ENCODE results near the gene HSPB7. TPM values are rescaled to one million over a fixed set of nuclear protein-coding genes. Genes with fewer than 3 reads are reported as not detected.

The HSPB7 gene
- polyA plus RNA-seq, 1 donor (not counting 4 experiments of a cell fraction or from before 2014, with no cell fraction given): 0.05 TPM

DNA sequence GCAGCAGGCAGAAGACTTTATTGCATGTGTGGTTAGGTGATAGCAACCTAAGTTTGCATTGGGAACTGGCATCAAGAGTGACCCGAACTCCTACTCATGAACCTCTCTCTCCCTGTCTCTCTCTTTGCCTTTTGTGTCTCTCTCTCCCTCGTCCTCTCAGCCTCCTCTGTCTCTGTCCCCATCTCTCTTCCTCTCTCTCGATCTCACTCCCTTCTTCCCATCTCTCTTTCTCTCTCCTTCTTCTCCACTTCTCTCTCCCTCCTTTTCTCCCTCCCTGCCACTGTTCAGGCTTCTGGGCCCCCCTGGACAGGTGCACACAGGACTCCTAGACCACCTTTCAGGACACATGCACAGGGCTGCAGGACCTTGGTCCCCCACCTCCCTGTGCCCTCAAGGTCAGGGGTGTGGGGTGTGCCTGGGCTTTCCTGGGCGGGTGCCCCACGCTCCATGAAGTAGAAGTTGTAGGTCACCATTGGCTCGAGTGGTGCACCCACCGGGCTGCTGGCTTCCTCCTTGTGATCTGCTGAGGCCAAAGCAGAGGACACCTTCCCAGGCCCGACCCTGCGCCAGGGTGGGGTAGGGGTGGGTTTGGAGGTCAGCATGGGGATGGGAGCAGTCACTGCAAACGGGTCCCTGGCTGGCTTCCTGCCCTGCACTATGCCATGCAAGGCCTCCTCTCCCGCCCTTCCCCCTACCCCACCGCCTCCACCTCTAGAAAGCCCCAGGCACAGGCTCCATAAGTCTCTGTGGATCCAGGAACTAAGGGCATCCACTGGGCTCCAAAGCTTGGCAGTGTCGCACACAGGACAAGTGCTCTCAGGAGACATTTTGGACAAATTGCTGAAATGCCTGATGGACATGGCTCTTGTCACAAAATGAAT is 28.7 kb downstream of the HSPB7 start:
- Histone ChIP-seq H4K20me1 (ENCODE audit: control insufficient read depth, extremely low read depth, insufficient read depth, low read length) (no peaks in the 10 kb centered on the region), H3K4me1 (ENCODE audit: control insufficient read depth, extremely low read depth, insufficient read depth, low read length) (peaks cover 2% of the 10 kb centered on the region), H3K9ac (ENCODE audit: control insufficient read depth, extremely low read depth, insufficient read depth, low read length) (no peak overlapping the region), H3K9me1 (ENCODE audit: control insufficient read depth, extremely low read depth, insufficient read depth, low read length) (no peaks in the 10 kb centered on the region), H3K36me3 (ENCODE audit: control insufficient read depth in 2 of 2, extremely low read depth in 1 of 2, insufficient read depth in 2 of 2, low read length in 2 of 2) (no peaks in the 10 kb centered on the region), H3K4me3 (ENCODE audit: control insufficient read depth in 2 of 3, extremely low read depth in 1 of 3, insufficient read depth in 2 of 3, low read depth in 1 of 3, low read length in 3 of 3) (no peak overlapping the region), H3K27me3 (ENCODE audit: control insufficient read depth, extremely low read depth, insufficient read depth, low read length) (no peaks in the 10 kb centered on the region), H3K27ac (ENCODE audit: control insufficient read depth, insufficient read depth, low read length) (no peak overlapping the region), H3K79me2 (ENCODE audit: control insufficient read depth, insufficient read depth, low read length) (no peaks in the 10 kb centered on the region), H3K4me2 (ENCODE audit: control insufficient read depth, extremely low read depth, insufficient read depth, low read depth, low read length) (no peak overlapping the region), H2AFZ (ENCODE audit: control insufficient read depth, low read length) (no peak overlapping the region), H3K9me3 (ENCODE audit: control insufficient read depth, low read depth, low read length) (no peaks in the 10 kb centered on the region)
- FAIRE-seq (no peak), DNase-seq (ENCODE audit: low read depth, low spot score) (no peak)
- dilution Hi-C loops (cut with MboI; ENCODE audit: extremely low pct_ligation_motif_present, low sequenced_read_pairs): no loop called here
- TF ChIP-seq EZH2 (IDR thresholded peaks at IDR 0.05; ENCODE audit: low read length): no peak
- TF ChIP-seq, protein P1, sequence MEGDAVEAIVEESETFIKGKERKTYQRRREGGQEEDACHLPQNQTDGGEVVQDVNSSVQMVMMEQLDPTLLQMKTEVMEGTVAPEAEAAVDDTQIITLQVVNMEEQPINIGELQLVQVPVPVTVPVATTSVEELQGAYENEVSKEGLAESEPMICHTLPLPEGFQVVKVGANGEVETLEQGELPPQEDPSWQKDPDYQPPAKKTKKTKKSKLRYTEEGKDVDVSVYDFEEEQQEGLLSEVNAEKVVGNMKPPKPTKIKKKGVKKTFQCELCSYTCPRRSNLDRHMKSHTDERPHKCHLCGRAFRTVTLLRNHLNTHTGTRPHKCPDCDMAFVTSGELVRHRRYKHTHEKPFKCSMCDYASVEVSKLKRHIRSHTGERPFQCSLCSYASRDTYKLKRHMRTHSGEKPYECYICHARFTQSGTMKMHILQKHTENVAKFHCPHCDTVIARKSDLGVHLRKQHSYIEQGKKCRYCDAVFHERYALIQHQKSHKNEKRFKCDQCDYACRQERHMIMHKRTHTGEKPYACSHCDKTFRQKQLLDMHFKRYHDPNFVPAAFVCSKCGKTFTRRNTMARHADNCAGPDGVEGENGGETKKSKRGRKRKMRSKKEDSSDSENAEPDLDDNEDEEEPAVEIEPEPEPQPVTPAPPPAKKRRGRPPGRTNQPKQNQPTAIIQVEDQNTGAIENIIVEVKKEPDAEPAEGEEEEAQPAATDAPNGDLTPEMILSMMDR (optimal IDR thresholded peaks at IDR 0.05 in 1 of 3, IDR thresholded peaks at IDR 0.05 in 1 of 3, conservative IDR thresholded peaks at IDR 0.05 in 1 of 3; ENCODE audit: extremely low read depth in 1 of 3, insufficient read depth in 2 of 3, low read length in 3 of 3): no peak

DNA sequence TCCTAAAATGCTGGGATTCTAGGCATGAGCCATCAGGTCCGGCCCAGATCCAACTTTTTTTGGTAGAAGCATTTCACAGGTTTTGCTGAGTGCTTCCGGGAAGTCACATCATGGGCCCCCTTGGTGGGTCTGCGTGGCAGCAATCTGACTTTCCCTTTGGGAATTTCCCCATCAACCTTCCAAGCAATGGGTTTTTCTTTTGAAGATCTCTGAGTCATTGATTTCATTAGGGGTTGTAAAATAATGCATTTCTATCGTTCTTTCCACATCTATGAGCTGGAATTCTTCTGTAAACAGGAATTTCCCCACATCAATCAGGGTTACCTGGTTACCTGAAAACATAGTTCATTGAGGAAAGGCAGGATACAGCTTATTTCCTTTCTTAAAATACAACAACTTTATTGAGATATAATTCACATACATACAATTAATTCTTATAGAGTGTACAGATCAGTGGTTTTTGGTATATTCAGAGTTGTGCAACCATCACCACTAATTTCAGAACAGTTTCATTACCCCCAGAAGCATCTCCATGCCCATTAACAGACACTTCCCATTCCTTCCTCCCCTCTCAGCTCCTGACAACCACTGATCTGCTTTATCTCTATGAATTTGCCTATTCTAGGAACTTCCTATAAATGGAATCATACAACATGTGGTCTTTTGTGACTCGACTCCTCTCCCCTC is 32.1 kb downstream of the HSPB7 start:
- Histone ChIP-seq H3K79me2 (ENCODE audit: control insufficient read depth, insufficient read depth, low read length) (no peaks in the 10 kb centered on the region), H3K4me3 (ENCODE audit: control insufficient read depth in 2 of 3, extremely low read depth in 1 of 3, insufficient read depth in 2 of 3, low read depth in 1 of 3, low read length in 3 of 3) (no peak overlapping the region), H3K4me1 (ENCODE audit: control insufficient read depth, extremely low read depth, insufficient read depth, low read length) (peaks cover 2% of the 10 kb centered on the region), H2AFZ (ENCODE audit: control insufficient read depth, low read length) (no peak overlapping the region), H3K36me3 (ENCODE audit: control insufficient read depth in 2 of 2, extremely low read depth in 1 of 2, insufficient read depth in 2 of 2, low read length in 2 of 2) (no peaks in the 10 kb centered on the region), H3K9ac (ENCODE audit: control insufficient read depth, extremely low read depth, insufficient read depth, low read length) (no peak overlapping the region), H3K9me1 (ENCODE audit: control insufficient read depth, extremely low read depth, insufficient read depth, low read length) (no peaks in the 10 kb centered on the region), H3K4me2 (ENCODE audit: control insufficient read depth, extremely low read depth, insufficient read depth, low read depth, low read length) (no peak overlapping the region), H3K27ac (ENCODE audit: control insufficient read depth, insufficient read depth, low read length) (no peak overlapping the region), H3K9me3 (ENCODE audit: control insufficient read depth, low read depth, low read length) (peaks cover 3% of the 10 kb centered on the region), H4K20me1 (ENCODE audit: control insufficient read depth, extremely low read depth, insufficient read depth, low read length) (no peaks in the 10 kb centered on the region), H3K27me3 (ENCODE audit: control insufficient read depth, extremely low read depth, insufficient read depth, low read length) (no peaks in the 10 kb centered on the region)
- FAIRE-seq (no peak), DNase-seq (ENCODE audit: low read depth, low spot score) (no peak)
- dilution Hi-C loops (cut with MboI; ENCODE audit: extremely low pct_ligation_motif_present, low sequenced_read_pairs): no loop called here
- TF ChIP-seq EZH2 (IDR thresholded peaks at IDR 0.05; ENCODE audit: low read length): no peak
- TF ChIP-seq, protein P1 (optimal IDR thresholded peaks at IDR 0.05 in 1 of 3, IDR thresholded peaks at IDR 0.05 in 1 of 3, conservative IDR thresholded peaks at IDR 0.05 in 1 of 3; ENCODE audit: extremely low read depth in 1 of 3, insufficient read depth in 2 of 3, low read length in 3 of 3): no peak
